Gastrocnemius medialis (tissue), 4 donors: Measurements from ENCODE around the gene ILRUN.
"Not testable (repeated sequence)": the region's sequence is repeated elsewhere in the genome, so short reads cannot be mapped to it uniquely, and the experiment has no call there.

Experiments
- POLR2A ChIP-seq, 2 donors: fragments of 450-650 bp; IDR thresholded peaks; one replicate each; pipeline ENCODE4 v1.6.1; 2017; ENCODE audit warnings: antibody characterized with exemption in 2 of 2, mild to moderate bottlenecking in 2 of 2, moderate library complexity in 2 of 2
- TF ChIP-seq, protein P1 (sequence below), 5 experiments: fragments of 450-650 bp in 3 of 5; fragments of 200-600 bp in 2 of 5; sonication (generic) in 2 of 5; IDR thresholded peaks in 4 of 5; conservative IDR thresholded peaks in 1 of 5; 1 replicate in 4 of 5; 2 replicates in 1 of 5; pipeline ENCODE4 v1.5.1; 2016 to 2019; ENCODE audit warnings: antibody characterized with exemption in 5 of 5, mild to moderate bottlenecking in 3 of 5, moderate library complexity in 3 of 5

GRCh38 chr6:34657979-34658480 is 38.5 kb downstream of the ILRUN start:
- TF ChIP-seq, protein P1, sequence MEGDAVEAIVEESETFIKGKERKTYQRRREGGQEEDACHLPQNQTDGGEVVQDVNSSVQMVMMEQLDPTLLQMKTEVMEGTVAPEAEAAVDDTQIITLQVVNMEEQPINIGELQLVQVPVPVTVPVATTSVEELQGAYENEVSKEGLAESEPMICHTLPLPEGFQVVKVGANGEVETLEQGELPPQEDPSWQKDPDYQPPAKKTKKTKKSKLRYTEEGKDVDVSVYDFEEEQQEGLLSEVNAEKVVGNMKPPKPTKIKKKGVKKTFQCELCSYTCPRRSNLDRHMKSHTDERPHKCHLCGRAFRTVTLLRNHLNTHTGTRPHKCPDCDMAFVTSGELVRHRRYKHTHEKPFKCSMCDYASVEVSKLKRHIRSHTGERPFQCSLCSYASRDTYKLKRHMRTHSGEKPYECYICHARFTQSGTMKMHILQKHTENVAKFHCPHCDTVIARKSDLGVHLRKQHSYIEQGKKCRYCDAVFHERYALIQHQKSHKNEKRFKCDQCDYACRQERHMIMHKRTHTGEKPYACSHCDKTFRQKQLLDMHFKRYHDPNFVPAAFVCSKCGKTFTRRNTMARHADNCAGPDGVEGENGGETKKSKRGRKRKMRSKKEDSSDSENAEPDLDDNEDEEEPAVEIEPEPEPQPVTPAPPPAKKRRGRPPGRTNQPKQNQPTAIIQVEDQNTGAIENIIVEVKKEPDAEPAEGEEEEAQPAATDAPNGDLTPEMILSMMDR (IDR thresholded peaks at IDR 0.05 in 4 of 5, conservative IDR thresholded peaks at IDR 0.05 in 1 of 5): not testable (repeated sequence)
- TF ChIP-seq POLR2A (IDR thresholded peaks at IDR 0.05): not testable (repeated sequence)
